Testis (tissue), 2 donors: Measurements from ENCODE around the gene ELMOD3.

Source experiments
- CTCF ChIP-seq, 3 experiments: fragments of 450-650 bp in 2 of 3; fragments of 200-600 bp in 1 of 3; sonication (generic) in 1 of 3; IDR thresholded peaks; one replicate each; pipeline ENCODE4 v1.5.1; 2016 to 2019; ENCODE audit warnings: antibody characterized with exemption in 3 of 3, mild to moderate bottlenecking in 2 of 3, moderate library complexity in 1 of 3
- POLR2A ChIP-seq: fragments of 450-650 bp; IDR thresholded peaks from one replicate; pipeline ENCODE4 v1.6.1; 2017; ENCODE audit warnings: antibody characterized with exemption, mild to moderate bottlenecking, moderate library complexity

GRCh38 chr2:85410584-85411404 is 56.2 kb downstream of the ELMOD3 start:
- TF ChIP-seq CTCF (IDR thresholded peaks at IDR 0.05) (no peak), POLR2A (no peak)
